Brain pericyte (primary cell): Measurements from ENCODE around the gene NLRP4.
"Not testable (repeated sequence)": the region's sequence is repeated elsewhere in the genome, so short reads cannot be mapped to it uniquely, and the experiment has no call there.

Source experiments
- DNase-seq: peaks from one replicate; pipeline ENCODE4 v3.0.0-alpha.2; 2012; ENCODE audit warnings: low read depth, low spot score

NLRP4 gene

DNA sequence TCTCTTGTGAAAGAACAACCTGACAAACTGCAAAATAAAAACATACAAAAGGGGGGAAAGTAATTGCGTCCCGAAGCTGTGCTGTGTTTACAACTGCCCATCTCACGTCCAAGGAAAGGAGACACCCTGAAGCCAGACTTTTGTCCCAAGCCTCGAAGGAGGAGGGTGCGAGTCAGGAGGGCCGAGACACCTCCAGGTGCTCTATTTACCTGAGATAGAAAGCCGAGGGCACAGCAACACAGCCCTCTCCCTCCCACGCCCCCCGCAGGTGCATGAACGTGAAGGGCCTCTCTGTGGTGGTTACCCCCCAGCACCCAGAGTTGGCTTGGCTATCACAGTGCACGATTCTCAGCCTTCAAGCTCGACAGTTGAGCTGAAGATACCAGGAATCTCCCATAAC, 62.6 kb downstream of the NLRP4 start:
- no peak for DNase-seq

DNA sequence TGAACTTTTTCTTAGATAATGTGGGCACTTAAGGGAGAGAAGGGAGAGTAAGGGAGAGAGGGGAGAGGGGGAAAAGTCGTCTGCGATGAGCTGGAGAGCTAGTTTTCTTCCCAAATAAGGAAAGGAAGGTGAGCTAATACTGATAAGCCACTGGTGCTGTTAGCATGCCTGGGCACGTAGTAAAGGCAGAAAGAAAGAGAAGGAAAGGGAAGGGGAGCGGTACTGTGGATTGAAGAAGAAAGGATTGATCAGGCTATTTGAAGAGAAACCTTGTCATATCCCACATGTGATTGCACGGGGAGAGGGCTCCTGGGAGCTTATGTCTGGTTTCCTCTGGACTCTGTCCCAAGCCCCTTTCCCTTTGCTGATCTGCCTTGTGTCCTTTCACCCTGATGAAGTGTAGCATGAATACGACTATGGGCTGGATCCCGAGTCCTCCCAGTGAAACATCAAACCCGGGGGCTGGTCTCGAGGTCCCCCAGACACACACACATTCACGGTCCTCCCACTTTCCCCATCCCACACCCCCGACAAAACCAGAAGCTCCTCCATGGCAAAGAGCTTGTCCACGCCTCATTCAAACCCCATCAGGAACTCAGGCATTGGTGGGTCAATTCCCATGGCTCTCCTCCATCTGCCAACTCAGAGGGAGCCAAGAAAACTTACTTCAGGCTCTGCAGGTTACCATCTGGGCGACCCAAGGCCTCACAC, 65.2 kb downstream of the NLRP4 start:
- DNase-seq = no peak

DNA sequence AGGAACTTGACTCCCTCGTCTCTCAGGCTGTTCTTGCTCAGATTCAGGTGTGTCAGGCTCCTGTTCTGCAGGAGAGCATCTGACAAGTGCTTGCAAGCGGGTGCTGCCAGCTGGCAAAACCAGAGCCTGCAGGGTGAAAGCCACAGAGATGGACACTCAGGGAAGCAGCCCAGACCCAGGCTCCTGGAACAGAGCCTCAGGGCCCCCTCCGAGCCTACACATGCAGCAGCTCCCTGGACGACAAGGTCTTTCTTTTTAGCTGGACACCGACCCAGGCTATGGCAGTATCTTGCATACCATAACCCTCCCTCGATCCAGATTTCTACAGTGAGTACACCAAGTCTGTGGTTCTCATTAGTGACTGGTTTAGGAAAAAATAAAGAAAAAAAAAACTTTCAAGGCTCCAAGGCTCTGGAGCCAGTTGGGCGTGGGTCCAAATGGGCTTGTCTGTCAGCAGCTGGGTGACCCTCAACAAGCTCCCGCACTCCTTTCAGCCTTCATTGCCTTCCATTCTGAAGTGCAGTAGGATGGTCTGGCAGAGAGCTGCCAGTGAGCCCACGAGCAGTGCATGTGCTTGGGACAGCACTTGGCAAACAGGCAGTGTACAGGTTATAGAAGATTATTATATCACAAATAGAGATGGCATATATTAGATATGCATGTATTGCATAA, 65.9 kb downstream of the NLRP4 start:
- no peak for DNase-seq

DNA sequence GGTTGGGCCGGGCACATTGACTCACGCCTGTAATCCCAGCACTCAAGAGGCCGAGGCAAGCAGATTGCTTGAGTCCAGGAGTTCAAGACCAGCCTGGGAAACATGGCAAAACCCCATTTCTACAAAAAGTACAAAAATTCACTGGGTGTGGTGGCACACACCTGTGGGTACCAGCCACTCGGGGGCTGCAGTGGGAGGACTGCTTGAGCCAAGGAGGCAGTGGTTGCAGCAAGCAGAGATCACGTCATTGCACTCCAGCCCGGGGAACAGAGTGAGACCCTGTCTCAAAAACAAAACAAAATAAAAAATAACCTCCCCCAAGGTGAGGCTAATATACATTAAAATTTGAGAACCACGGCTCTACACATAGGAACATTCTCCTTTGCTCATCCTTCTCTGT, 70.9 kb downstream of the NLRP4 start:
- no peak for DNase-seq

DNA sequence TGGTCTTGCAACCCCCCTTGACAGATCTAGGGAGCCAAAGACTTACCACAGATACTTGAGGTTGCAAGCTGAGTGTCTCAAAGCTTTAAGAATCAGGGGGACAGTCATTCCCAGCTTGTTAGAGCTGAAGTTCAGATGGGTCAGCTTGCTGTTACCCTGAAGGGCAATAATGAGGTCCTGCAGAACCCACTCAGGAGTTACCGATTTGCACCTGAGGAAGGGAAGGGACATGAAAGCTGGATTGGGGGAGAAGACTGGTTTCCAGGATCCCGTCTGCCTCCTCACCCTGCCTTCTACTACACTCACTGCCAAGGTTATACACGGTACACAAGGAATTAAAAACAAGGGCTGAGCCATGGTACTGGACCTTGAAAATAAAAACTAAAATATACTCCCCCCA, 71.4 kb downstream of the NLRP4 start:
- DNase-seq = no peak

DNA sequence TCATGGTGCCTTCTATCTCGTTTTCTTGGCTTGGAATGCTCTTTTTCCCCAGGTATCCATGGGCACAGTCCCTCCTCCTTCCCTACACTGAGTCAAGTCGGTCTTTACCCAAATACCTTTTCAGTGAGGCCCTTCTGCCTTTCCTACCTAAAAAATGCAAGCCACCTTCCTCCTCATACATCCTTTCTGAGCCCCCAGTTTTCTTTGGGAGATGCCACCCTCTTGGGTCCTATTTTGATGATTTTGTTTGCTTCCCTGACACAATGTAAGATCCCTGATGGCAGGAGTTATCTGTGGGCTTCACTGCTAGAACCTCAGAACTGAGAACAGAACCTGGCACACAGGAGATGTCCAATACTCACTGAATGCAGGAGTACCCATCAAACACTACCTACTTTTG, 73.5 kb downstream of the NLRP4 start:
- no peak for DNase-seq

DNA sequence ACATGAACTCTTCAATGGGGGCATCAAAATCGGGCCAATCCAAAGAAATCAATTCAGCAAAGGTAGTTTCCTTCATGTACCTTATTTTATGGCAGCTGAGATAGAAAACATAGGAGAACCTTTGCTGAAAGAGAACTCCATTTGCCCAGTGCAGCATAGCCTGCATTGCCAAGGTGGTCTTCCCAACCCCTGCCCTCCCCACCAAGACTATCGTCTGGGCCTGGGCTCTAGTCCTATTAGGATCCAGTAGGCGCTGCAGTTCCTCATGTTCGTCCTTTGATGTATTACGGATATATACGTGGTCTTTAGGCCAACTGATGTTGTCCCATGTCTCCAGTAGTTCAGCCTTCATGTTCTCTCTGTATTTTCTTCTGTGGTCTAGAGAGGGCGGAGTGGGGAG, 76.6 kb downstream of the NLRP4 start:
- DNase-seq = no peak

DNA sequence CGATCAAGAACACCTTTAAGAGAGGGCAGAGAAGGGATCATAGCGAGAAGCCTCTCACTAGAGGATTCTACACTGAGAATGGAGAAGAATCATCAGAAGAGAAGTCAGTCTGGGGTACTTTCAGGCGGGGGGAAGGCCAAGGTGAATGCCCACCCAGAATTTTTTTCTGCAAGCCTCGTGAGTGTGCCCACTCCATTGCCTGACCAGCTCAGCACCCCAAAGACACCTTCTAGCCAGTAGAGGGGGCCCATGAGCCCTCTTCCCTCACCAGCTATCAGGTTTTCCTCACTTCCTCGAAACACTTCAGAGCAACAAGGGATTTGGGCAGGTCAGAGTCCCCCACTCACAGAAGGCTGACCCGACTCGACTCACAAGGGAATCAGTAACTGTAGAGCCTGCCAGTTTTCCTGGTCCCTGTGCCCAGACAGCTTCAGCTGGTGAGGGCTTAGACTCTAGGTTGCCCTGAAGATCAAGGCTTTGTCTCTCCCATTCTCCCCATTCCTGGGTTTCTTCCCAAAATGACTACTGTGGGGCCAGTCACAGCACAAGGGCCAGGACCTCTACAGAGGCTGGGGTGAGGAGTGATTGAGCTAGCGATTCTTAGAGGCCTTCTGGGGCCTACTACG, 77.4 kb downstream of the NLRP4 start:
- no peak for DNase-seq

DNA sequence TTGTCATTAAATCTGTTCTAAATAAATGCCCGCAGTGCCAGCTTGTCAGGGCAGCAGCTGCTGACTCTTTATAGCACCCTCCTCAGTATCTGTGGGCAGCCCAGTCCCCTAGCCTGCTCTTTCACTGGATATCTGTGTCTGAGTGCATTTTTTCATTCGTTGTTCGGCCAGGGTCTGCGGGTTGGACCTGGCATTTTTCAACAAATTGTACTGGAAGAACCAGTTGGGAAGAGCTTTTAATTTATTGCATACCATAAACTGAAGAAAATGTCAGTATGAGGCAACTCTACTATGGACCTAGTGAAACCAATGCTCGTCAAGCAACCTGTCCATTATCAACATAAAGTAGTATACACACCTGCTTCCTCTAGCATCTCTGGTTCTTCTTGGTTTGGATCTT, 87.2 kb downstream of the NLRP4 start:
- DNase-seq = no peak

DNA sequence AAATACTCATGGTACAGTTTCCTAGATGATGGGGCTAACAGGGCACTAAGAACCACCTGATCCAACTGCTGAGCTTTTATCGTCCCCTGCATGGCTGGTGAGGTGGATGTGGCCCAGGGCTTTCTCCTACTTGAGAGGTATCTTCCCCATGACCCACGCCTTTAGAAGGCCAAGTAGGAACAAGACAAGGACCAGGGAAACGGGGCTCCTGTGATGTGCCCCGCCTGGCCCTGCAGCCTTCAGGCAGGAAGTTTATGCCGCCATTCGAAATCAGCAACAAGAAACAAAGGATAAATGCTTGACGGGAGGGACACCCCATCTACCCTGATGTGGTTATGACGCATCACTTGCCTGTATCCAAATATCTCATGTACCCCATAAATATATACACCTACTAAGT, 91.7 kb downstream of the NLRP4 start:
- no peak for DNase-seq

DNA sequence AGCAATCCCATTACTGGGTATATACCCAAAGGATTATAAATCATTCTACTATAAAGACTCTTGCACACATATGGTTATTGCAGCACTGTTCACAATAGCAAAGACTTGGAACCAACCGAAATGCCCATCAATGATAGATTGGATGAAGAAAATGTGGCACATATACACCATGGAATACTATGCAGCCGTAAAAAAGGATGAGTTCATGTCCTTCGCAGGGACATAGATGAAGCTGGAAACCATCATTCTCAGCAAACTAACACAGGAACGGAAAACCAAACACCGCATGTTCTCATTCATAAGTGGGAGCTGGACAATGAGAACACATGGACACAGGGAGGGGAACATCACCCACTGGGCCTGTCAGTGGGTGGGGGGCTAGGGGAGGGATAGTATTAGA, 92.9 kb downstream of the NLRP4 start:
- DNase-seq = not testable (repeated sequence)

DNA sequence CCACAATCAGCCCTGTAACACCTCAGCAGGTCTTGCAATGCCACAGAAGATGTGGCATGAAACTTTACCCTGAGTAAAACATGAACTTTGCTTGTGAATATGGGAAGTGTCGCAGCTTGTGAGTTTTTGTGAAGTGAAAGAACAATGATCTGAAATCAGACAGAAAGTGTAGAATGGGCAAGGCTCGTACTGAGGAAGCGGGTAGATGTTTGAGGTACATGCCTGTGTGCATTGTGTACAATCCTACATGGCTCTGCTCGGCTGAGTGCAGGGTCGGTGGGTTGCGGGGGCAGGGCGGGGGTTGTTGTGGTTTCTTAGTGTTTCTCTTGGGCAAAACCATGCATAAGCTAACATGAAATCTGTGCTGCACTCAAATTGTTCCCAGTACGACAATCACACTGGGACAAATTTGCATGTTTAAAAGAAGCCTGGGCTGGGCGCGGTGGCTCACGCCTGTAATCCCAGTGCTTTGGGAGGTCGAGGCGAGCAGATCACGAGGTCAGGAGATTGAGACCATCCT, 94.7 kb downstream of the NLRP4 start:
- no peak for DNase-seq
